HuH-7 (cell line): Measurements from ENCODE around the gene RPL6.
A peak's percentile ranks its signal among the peaks of the same experiment; 100 is the strongest.
"Not testable (repeated sequence)": the region's sequence is repeated elsewhere in the genome, so short reads cannot be mapped to it uniquely, and the experiment has no call there.

Experiments
- DNase-seq: peaks from one replicate; pipeline ENCODE4 v3.0.0; 2011; ENCODE audit warnings: low spot score

The RPL6 gene

DNA sequence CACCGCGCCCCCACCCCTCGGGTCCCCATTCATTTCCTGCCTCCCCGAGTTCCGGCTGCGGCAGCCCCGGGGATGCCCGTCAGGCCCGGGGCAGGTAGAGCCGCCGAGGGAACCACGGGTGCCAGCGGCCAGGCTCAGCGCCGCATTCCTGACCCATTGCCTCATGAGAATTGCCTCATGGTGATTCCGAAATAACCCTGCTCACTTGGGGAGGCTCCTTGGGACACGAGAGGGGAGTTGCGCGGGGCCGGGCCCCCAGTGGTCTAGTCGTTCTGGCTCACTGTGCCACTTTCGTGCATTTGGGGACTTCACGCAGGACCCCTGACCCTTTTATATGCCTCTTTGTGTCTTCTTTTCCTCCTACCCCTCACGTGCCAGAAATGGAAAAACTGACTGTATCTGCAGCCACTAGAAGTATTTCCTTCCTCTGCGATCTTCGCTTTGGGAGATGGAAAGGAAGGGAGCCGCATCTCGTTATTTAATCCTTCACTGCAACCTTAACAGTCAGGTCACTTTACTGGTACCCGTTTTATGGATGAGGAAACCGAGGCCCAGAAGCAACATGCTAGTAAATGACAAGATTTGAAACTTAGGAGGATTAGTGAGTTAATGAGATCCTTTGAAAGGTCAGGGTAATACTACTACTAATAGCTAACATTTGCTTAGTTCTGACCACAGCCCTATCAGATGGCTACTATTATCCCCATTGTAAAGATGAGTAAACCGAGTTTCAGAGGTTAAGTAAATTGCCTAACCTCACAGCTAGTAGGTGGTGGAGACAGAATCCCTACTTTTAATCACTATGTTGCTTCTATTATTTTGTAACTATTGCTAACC is 10.1 kb upstream of the RPL6 start:
- peak; percentile 63 for DNase-seq

DNA sequence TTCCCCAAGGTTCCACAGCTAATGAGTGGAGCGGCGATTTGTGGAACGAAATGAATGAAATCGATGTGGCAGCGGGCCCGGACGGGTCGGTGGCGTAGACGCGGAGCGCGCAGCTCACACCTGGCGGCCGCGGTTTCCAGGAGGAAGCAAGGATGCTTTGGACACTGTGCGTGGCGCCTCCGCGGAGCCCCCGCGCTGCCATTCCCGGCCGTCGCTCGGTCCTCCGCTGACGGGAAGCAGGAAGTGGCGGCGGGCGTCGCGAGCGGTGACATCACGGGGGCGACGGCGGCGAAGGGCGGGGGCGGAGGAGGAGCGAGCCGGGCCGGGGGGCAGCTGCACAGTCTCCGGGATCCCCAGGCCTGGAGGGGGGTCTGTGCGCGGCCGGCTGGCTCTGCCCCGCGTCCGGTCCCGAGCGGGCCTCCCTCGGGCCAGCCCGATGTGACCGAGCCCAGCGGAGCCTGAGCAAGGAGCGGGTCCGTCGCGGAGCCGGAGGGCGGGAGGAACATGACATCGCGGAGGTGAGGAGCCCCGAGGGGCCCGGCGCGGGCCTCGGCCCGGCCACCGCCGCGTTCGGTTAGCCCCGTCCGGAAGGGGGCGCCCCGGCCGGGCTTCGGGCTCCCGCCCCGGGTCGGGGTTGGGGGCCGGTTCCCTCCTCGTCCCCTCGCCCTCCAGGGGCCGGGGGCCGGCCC is 9.3 kb upstream of the RPL6 start, which contains the start of gene PTPN11:
Gene PTPN11 (plus strand): TSS at position 340 of the 689 bp plus-strand sequence. CDS start 165 bp downstream, at position 505.
- DNase-seq, result peak; percentile 77

DNA sequence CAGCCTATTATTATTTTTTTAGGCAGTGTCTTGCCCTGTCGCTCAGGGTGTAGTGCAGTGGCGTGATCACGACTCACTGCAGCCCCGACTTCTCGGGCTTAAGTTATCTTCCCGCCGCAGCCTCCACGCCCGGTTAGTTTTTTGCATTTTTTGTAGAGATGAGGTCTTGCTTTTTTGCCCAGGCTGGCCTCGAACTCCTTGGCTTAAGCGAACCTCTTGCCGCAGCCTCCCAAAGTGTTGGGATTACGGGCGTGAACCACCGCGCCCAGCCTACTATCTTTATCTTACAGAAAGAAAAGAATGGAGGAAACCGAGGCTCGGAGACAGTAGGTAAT is 8.8 kb upstream of the RPL6 start:
- DNase-seq, result no peak

DNA sequence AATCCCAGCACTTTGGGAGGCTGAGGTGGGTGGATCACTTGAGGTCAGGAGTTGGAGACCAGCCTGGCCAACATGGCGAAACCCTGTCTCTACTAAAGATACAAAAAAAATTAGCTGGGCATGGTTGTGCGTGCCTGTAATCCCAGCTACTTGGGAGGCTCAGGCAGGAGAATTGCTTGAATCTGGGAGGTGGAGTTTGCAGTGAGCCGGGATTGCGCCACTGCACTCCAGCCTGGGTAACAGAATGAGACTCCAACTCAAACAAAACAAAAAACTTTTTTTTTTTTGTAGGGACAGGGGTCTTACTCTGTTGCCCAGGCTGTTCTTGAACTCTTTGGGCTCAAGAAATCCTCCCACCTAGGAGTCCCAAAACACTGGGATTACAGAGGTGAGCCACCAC is 6.1 kb upstream of the RPL6 start:
- DNase-seq, result not testable (repeated sequence)

DNA sequence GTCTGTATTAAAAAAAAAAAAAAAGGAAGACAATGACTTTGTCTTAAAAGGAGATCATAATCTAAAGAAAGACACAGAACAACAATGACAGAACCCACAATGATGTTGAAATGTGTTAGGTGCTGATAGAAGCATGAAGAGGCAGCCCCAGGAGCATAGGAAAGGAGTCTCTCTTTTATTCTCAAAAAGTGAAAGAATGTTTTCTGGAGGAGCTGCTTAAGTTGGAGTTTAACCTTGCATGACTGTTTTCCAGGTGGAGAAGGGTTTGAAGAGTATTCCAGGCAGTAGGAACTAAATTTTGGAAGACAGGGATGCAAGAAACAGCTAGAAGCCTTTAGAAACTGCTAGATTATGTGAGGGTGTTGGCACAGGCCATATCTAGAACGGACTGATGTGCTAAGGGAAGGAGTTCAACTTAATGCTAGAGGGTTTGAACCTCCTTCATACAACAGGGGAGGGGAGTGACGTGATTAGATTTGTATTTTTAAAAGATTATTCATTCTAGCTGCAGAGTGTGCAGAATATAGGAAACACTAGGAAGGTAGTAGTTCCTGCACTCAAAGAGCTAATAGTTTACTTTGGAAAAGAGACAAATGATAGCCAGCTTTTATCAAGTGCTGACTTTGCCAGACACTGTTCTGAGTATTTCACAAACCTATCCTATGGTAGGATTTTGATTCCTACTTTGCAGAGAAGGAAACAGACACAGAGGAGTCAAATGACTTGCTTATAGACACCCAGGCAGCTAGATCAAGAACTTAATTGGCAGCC is 4.6 kb upstream of the RPL6 start:
- no peak for DNase-seq

DNA sequence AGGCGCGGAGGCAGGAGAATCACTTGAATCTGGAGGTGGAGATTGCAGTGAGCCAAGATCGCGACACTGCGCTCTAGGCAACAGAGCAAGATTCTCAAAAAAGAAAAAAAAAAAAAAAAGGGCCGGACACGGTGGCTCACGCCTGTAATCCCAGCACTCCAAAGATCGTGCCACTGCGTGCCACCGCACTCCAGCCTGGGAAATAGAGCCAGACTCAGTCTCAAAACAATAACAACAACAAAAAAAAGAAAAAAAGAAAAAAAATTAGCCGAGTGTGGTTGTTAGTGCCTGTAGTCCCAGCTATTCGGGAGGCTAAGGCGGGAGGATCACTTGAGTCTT is 470 bp upstream of the RPL6 start:
- DNase-seq, result no peak

DNA sequence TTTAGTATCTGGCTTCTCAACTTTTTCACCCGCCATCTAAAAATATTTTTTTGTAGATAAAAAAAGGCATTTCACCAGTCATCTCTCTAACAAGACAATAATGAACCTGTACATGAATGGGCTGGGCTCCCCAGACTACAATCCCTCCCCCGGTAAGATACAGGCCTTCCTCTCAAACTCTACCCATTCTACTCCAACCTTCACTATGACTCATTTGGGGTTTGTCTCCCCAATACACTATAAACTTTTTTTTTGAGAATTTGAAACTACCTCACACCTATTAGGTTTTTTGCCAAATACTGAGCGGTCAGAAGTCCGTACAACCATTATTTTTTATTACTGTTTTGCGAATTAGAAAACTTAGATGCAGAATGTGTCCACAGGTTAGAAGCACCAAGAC is 784 bp downstream of the RPL6 start:
- no peak for DNase-seq

DNA sequence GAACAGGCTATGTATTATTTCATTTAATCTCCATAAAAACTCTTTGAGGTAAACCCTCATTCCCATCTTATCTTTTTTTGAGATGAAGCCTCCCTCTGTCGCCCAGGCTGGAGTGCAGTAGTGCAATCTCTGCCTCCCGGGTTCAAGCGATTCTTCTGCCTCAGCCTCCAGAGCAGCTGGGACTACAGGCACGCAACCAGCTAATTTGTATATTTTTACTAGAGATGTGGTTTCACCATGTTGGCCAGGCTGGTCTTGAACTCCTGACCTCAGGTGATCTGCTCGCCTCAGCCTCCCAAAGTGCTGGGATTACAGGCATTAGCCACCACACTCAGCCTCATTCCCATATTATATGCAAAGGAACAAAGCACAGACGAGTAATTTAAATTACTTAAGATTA is 1.7 kb downstream of the RPL6 start:
- not testable (repeated sequence) for DNase-seq

DNA sequence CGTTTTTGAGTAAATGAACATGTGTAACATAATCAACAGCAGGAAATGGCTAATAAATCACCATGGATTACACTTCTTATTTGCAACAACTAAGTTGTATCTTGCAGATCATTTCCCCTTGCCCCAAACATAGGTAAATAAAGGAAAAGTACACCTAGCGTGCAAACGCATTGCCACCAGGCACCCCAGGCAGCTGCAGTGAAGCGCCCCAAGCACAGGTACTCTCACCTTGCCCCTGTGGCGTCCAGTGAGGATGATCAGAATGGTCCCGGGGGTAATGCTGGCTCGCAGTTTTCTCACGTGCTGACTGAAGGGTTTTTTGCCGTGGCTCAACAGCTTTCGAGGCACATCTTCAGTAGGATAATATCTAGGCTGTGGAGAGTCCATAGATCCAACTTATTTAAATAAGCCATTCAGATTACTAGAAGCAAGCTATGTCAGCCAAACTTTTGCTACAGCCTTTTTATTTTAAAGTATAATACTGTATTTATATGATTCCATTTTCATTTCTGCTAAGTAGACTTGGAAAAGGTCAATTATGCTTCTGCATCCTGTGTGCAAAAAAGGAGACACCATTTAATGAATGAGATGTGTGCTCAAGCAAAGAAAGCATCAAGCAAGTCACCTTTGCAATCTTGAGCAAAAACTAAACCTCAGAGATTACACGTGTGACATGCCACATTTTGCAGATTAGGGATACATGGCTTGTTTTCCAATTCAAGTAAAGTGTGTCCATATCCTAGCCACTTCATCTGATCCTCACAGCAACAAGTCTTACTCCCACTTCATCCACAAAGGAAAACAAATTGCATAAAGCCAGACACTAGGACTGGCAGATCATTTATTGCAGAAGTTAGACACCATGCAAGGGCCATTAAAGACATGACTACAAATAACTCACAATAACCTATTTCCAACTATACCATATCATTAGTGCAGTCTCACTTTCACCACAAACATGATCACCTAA is 2.6 kb downstream of the RPL6 start:
- DNase-seq, result no peak

DNA sequence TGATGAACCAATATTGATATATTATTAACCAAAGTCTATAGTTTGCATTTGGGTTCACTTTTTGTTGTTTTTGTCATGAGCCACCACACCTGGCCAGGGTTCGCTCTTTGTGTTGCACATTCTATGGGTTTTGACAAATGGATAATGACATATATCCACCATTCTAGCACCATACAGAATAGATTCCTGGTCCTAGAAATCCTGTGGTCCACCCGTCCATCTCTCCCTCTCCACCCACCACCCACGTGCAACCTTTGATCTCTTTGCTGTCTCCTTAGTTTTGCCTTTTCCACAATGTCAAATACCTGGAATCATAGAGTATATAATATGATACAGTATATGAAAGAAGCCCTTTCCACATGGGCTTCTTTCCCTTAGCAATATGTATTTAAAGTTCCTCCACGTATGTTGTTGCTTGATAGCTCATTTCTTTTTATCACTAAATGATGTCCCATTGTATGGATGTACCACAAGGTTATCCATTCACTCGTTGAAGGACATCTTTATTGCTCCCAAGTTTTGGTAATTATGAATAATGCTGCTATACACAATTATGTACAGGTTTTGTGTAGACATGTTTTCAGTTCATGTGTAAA is 7.4 kb downstream of the RPL6 start:
- no peak for DNase-seq

DNA sequence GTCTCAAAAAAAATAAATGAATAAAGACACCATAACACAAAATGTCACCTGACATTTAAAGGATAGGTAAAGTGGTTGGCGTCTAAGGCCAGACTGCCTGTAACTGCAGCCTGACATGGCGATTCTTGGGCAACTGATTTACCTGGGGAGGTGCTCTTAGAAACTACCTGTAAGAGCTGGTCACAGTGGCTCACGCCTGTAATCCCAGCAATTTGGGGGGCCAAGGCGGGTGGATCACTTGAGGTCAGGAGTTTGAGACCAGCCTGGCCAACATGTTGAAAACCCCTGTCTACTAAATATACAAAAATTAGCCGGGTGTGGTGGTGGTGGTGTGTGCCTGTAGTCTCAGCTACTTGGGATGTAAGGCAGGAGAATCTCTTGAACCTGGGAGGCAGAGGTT is 8.4 kb downstream of the RPL6 start:
- no peak for DNase-seq

DNA sequence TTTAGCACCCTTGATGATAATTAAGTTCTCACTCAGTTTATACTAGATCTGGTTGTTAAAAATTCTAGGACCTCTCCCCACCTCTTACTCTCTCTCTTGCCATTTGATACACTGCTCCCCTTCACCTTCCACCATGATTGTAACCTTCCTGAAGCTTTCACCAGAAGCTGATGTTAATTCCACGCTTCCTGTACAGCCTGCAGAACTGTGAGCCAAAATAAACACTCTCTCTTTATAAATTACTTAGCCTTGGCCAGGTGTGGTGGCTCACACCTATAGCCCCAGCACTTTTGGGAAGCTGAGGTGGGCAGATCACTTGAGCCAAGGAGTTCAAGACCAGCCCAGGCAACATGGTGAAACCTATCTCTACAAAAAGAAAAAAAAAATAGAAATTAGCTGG is 16.1 kb downstream of the RPL6 start:
- DNase-seq, result no peak

DNA sequence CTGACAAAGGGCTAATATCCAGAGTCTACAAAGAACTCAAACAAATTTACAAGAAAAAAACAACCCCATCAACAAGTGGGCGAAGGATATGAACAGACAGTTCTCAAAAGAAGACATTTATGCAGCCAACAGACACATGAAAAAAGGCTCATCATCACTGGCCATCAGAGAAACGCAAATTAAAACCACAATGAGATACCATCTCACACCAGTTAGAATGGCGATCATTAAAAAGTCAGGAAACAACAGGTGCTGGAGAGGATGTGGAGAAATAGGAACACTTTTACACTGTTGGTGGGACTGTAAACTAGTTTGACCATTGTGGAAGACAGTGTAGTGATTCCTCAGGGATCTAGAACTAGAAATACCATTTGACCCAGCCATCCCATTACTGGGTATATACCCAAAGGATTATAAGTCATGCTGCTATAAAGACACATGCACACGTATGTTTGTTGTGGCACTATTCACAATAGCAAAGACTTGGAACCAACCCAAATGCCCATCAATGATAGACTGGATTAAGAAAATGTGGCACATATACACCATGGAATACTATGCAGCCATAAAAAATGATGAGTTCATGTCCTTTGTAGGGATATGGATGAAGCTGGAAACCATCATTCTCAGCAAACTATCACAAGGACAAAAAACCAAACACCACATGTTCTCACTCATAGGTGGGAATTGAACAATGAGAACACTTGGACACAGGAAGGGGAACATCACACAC is 19.3 kb downstream of the RPL6 start:
- not testable (repeated sequence) for DNase-seq

DNA sequence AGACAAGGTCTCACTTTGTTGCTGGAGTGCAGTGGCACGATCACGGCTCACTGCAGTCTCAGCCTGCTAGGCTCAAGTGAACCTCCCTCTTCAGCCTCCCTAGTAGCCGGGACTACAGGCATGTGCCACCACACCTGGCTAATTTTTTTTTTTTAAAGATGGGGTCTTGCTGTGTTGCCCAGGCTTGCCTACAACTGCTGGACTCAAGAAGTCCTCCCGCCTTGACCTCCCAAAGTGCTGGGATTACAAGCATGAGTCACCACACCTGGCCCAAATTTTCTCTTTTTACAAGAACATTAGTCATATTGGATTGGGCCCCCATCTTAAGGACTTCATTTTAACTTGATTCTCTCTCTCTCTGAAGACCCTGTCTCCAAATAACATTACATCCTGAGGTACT is 20.2 kb downstream of the RPL6 start:
- DNase-seq, result no peak

DNA sequence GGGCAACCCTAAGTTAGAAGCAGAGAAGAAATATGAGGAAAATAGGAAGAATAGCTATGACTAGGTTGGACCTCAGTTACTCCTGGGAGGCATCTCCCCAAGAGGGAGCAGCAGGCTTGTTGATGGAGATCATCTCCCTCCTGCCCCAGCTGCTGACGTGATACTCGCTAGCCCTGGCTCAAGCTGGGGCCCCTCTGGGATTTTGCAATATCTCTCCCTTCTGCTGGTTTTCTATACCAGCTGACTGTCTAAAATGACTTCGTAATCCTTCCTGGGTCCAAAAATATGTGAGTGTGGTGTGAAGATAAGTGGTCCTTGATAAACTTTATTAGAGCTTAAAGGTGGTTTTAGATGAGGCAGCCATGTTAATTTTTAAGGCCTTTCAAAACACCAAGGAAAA is 22.7 kb downstream of the RPL6 start:
- DNase-seq, result peak; percentile 53

DNA sequence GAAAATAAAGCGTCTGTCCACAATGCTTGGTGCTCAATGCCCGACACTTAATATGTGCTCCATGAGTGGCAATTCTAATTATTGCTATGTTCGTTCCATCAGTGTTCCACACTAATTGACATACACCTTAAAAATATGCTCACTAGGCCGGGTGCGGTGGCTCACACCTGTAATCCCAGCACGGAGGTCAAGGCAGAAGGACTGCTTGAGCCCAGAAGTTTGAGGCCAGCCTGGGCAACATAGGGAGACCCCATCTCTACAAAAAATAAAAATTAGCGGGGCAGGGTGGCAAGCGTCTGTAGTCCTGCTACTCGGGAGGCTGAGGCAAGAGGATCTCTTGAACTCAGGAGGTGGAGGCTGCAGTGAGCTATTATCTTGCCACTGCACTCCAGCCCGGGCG is 26.5 kb downstream of the RPL6 start:
- no peak for DNase-seq

DNA sequence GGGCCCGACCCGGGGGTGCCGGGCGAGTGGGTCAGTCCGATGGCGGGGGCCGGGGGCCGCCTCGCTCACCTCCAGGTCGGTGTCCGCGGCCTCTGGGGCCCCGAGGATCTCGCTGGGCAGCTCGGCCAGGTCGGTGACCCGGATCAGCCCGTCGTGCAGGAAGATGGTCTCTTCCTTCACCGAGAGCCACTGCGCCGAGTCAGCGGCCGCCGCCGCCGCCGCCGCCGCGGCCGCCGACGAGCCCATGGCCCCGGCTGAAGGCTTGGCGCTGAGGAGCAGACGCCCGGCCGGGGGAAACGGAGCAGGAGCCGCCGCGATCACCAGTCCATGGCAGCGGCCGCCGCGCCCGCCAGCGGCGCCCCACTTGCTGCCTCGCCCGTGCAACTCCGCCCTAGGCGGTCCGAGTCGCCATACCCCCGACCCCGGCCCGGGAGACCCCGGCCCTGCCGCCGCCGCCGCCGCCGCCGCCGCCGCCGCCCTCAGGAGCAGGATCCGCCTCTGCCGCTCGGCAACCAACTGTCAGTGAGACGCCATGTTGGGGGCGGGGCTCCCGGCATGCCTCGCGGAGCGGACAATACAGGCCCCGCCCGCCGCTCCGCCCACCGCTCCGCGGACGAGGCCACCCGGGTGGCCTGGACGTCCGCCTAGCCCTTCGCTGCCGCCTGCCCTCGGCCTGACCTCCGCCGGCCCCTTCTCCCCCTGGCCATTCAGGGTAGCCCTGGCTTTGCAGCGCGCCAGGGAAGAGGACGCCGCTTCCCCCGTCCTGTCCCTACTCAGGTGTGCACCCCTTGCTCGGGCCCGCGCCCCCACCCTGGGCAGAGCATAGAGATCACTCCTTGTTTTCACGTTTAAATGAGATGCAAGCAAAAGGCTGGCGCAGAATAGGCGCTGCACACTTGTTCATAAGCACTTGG is 27.3 kb downstream of the RPL6 start, which contains the start of gene HECTD4:
Gene HECTD4 (minus strand): TSS at position 549 of the 914 bp plus-strand sequence. CDS start 303 bp downstream, at position 246.
- peak; percentile 94 for DNase-seq

DNA sequence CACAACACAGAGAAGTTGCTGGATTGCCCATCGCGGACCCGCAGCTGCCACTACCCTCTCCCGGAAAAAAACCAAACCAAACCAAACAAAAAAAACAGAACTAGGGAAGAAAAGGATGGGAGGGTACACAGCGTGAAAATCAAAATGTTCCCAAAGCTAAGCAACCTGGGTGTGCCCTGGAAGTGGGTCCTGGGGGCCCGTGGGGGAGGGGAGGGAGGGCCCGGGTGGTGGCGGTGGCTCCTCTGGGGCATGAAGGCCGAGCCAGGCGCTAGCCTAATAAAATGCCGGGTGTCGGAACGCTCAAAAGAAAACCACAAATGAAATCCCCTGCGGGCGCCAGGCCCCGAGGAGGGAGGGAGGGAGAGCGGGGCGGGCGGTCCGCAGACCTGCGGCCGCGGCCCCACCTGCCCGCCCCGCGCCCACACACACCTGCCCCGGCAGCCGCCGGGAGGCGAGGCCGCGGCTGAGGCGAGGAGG is 28.0 kb downstream of the RPL6 start:
- no peak for DNase-seq

DNA sequence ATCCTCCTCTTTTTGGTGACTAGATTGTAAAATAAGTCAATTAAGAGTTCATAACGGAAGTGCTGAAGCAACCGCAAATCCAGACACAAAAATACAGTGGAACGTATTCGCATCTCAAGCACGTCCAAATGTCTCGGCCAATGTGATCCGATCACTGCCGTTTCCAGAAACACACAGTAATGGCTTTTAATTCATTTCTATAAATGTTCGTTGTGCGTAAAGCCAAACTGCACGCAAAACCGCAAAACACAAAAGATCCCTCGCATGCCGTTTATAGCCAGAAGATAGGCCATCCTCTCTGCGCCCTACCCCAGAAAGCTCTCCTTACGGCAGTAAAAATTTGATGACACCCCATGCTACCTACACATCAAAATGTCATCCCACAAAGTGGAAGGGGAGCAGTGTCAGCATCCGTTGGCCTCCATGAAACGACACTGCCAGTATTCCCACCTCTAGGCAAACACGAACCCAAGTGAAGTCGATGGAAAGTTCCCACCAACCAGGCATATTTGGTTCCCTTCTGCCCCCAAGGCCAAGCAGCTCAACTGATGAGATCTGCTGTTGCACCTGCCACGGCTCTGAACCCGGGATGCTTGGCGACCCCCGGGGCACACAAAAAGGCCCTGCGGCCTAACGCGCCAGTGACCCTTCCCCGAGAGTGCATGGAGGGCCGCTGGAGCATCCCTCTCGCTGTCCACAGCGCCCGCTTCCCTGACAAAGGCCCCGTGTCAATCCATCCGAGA is 28.6 kb downstream of the RPL6 start:
- no peak for DNase-seq
